Astrocyte of the spinal cord (primary cell): Measurements from ENCODE around the gene RASSF5.

Source experiments
- DNase-seq: peaks from one replicate; pipeline ENCODE4 v3.0.0; 2011; ENCODE audit warnings: low read depth, low spot score
- H3K4me3 ChIP-seq: 2 replicates; pipeline ENCODE4 v1.5.1; 2011; ENCODE audit warnings: low read depth, mild to moderate bottlenecking, low read length, moderate library complexity
- CTCF ChIP-seq: IDR thresholded peaks from 2 replicates; pipeline ENCODE4 v1.5.1; 2012; ENCODE audit warnings: low read depth, mild to moderate bottlenecking, low read length, inconsistent platforms
- in situ Hi-C: cut with HindIII; loops from 2 replicates; pipeline ENCODE4 v1.10.0; 2017; ENCODE audit warnings: low sequenced_read_pairs

RASSF5 gene

DNA sequence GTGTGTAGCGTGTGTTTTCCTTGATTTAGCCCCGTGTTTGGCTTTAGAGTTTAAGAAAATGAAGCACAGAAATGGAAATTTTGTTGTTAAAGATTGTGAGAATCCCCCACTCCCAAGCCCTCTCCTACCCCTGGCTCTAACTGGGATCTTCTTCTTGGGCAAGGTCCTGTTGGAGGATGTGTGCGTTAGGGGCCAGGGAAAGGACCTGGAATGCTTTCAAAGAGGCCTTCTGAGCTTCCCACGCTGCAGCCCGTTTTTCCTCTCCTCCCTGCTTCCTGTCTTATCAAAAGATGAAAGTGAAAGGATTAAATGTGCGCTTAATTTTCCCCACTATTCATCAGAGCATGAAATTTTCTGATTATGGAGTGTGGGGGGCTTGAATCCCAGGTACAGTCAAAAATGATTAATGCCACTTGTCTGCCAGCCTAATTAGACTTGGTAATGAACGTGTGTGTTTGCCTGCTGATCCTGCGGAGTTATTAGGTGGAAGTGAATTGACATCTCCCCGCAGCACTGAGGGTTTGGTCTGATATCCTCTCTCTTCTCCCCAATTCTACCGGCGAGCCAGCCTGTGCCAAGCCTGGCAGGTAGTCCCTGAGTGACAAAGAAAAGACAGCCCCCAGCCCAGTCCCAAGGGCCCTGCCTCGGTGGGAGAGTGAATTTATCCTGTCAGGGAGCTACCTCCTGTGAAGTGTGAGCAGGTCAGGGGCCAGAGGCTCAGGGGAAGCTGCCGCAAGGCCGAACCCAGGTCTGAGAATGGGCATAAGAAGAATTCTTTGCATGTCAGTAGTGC is 4.9 kb downstream of the RASSF5 start:
- no peak for DNase-seq
- H3K4me3 ChIP-seq = no peak overlapping the region
- TF ChIP-seq CTCF = no peak
- in situ Hi-C loops = no loop called here

GRCh38 chr1:206512851-206513180 is 5.5 kb downstream of the RASSF5 start:
- in situ Hi-C loops = no loop called here
- no peak for TF ChIP-seq CTCF

GRCh38 chr1:206513312-206514111 is 6.2 kb downstream of the RASSF5 start:
- peak; percentile 86 for DNase-seq
- no peak overlapping the region for H3K4me3 ChIP-seq

More at GRCh38 chr1:206512851-206513180, 5.5 kb downstream of the RASSF5 start:
- DNase-seq = no peak
- H3K4me3 ChIP-seq = no peak overlapping the region

GRCh38 chr1:206514813-206515387 is 7.6 kb downstream of the RASSF5 start:
- in situ Hi-C loops = no loop called here
- DNase-seq = no peak

More at GRCh38 chr1:206513312-206514111, 6.2 kb downstream of the RASSF5 start:
- no peak for TF ChIP-seq CTCF
- in situ Hi-C loops = no loop called here

DNA sequence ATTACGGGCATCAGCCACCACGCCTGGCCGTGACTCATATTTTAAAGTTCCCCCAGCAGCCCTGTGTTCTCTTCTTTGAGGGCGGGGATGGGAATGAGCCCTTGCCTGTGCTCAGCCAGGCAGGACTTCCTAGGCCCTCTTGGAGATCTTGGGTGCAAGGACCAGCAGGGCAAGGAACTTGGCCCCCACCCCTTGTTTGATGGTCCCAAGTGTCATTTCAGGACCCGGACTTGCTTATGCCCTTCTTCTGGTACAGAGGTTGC is 9.3 kb downstream of the RASSF5 start:
- H3K4me3 ChIP-seq = no peak overlapping the region
- no peak for TF ChIP-seq CTCF
- DNase-seq = no peak
- in situ Hi-C loops = no loop called here

More at GRCh38 chr1:206514813-206515387, 7.6 kb downstream of the RASSF5 start:
- TF ChIP-seq CTCF = no peak
- no peak overlapping the region for H3K4me3 ChIP-seq

- no peak for TF ChIP-seq CTCF
- in situ Hi-C loops = no loop called here
- no peak overlapping the region for H3K4me3 ChIP-seq
- DNase-seq = no peak
These were observed 10.5 kb downstream of the RASSF5 start for GRCh38 chr1:206517784-206518183.
